Trophoblast cell (in vitro differentiated cells and primary cell): Measurements from ENCODE around the gene BTC.
A peak's percentile ranks its signal among the peaks of the same experiment; 100 is the strongest.

Experiments
- DNase-seq, 2 donors: peaks; one replicate each; pipeline ENCODE4 v3.0.0-alpha.2; 2016
- H2AFZ ChIP-seq: 2 replicates; pipeline ENCODE4 v1.6.1; 2013; ENCODE audit warnings: low read length, moderate library complexity, mild to moderate bottlenecking; ENCODE audit not compliant: insufficient read depth, poor library complexity
- H2AK5ac ChIP-seq: 2 replicates; pipeline ENCODE4 v1.6.1; 2013; ENCODE audit warnings: mild to moderate bottlenecking, low read length
- H2BK120ac ChIP-seq: 2 replicates; pipeline ENCODE4 v1.6.1; 2013; ENCODE audit warnings: low read length, mild to moderate bottlenecking, moderate library complexity; ENCODE audit not compliant: insufficient read depth, poor library complexity
- H2BK12ac ChIP-seq: 2 replicates; pipeline ENCODE4 v1.6.1; 2013; ENCODE audit warnings: mild to moderate bottlenecking, low read length, moderate library complexity
- H2BK5ac ChIP-seq: 2 replicates; pipeline ENCODE4 v1.6.1; 2013; ENCODE audit warnings: low read length, low read depth, moderate library complexity, mild to moderate bottlenecking; ENCODE audit not compliant: poor library complexity
- H3K14ac ChIP-seq: 2 replicates; pipeline ENCODE4 v1.6.1; 2013; ENCODE audit warnings: mild to moderate bottlenecking, low read length
- H3K18ac ChIP-seq: 2 replicates; pipeline ENCODE4 v1.6.1; 2013; ENCODE audit warnings: mild to moderate bottlenecking, low read length
- H3K23ac ChIP-seq: 2 replicates; pipeline ENCODE4 v1.6.1; 2013; ENCODE audit warnings: low read length
- H3K27ac ChIP-seq: 2 replicates; pipeline ENCODE4 v1.5.1; 2013; ENCODE audit warnings: low read depth, mild to moderate bottlenecking, inconsistent platforms, low read length, moderate library complexity
- H3K27me3 ChIP-seq: 2 replicates; pipeline ENCODE4 v1.6.1; 2013; ENCODE audit warnings: inconsistent platforms, mild to moderate bottlenecking, low read length, moderate library complexity; ENCODE audit not compliant: insufficient read depth
- H3K36me3 ChIP-seq, 2 experiments: 1 replicate in 1 of 2; 2 replicates in 1 of 2; pipeline ENCODE4 v1.6.1; 2013; ENCODE audit warnings: low read length in 2 of 2, mild to moderate bottlenecking in 2 of 2, moderate library complexity in 1 of 2; ENCODE audit not compliant: insufficient read depth in 2 of 2, control insufficient read depth in 1 of 2
- H3K4ac ChIP-seq: 2 replicates; pipeline ENCODE4 v1.6.1; 2013; ENCODE audit warnings: low read depth, mild to moderate bottlenecking, low read length, moderate library complexity
- H3K4me1 ChIP-seq, 2 experiments: 1 replicate in 1 of 2; 2 replicates in 1 of 2; pipeline ENCODE4 v1.6.1; 2013; ENCODE audit warnings: low read length in 2 of 2, mild to moderate bottlenecking in 2 of 2, moderate library complexity in 1 of 2; ENCODE audit not compliant: insufficient read depth in 2 of 2, control insufficient read depth in 1 of 2
- H3K4me2 ChIP-seq: 2 replicates; pipeline ENCODE4 v1.6.1; 2013; ENCODE audit warnings: inconsistent platforms, mild to moderate bottlenecking, low read length, moderate library complexity
- H3K4me3 ChIP-seq: 2 replicates; pipeline ENCODE4 v1.5.1; 2013; ENCODE audit warnings: mild to moderate bottlenecking, low read depth, low read length, inconsistent platforms
- H3K79me1 ChIP-seq: one replicate; pipeline ENCODE4 v1.6.1; 2013; ENCODE audit warnings: low read length
- H3K79me2 ChIP-seq: 2 replicates; pipeline ENCODE4 v1.6.1; 2013; ENCODE audit warnings: low read length, mild to moderate bottlenecking; ENCODE audit not compliant: control insufficient read depth, insufficient read depth, poor library complexity
- H3K9ac ChIP-seq: 2 replicates; pipeline ENCODE4 v1.6.1; 2013; ENCODE audit warnings: mild to moderate bottlenecking, low read length
- H3K9me3 ChIP-seq: 2 replicates; pipeline ENCODE4 v1.6.1; 2013; ENCODE audit warnings: low read depth, mild to moderate bottlenecking, control low read depth, inconsistent platforms, low read length; ENCODE audit not compliant: insufficient read depth
- H4K12ac ChIP-seq: 2 replicates; pipeline ENCODE4 v1.6.1; 2013; ENCODE audit warnings: low read depth, mild to moderate bottlenecking, low read length, moderate library complexity
- H4K8ac ChIP-seq: 2 replicates; pipeline ENCODE4 v1.6.1; 2013; ENCODE audit warnings: low read depth, mild to moderate bottlenecking, low read length, moderate library complexity
- H4K91ac ChIP-seq: one replicate; pipeline ENCODE4 v1.6.1; 2013; ENCODE audit warnings: low read depth, mild to moderate bottlenecking, low read length, moderate library complexity
- WGBS: extraction: QIAGEN DNeasy Blood & Tissue Kit; methylation state at CpG from one replicate; pipeline ENCODE4 v1.1.7; 2013; ENCODE audit warnings: missing lambda C conversion rate; ENCODE audit not compliant: insufficient read length, insufficient coverage; ENCODE audit errors: extremely low coverage; 5-methylcytosine and 5-hydroxymethylcytosine counted together

Gene BTC

GRCh38 chr4:74733756-74734155, 60.6 kb downstream of the BTC start:
- H3K23ac ChIP-seq, result no peak overlapping the region
- no peaks in the 10 kb centered on the region for H3K36me3 ChIP-seq
- no peak overlapping the region for H2BK120ac ChIP-seq

GRCh38 chr4:74724979-74725378, 69.3 kb downstream of the BTC start:
- H4K12ac ChIP-seq, result no peak overlapping the region
- no peaks in the 10 kb centered on the region for H3K27me3 ChIP-seq
- H3K4me2 ChIP-seq, result no peak overlapping the region
- no peak overlapping the region for H3K23ac ChIP-seq
- no peak overlapping the region for H3K4ac ChIP-seq
- H2BK12ac ChIP-seq, result no peak overlapping the region
- H3K4me3 ChIP-seq, result no peak overlapping the region
- no peak overlapping the region for H3K18ac ChIP-seq
- no peak overlapping the region for H2AK5ac ChIP-seq
- WGBS, result no CpG with 5 or more reads among the region's 3 CpGs
- H3K36me3 ChIP-seq, result no peaks in the 10 kb centered on the region
- H3K9me3 ChIP-seq, result no peaks in the 10 kb centered on the region
- no peak overlapping the region for H4K8ac ChIP-seq
- H2BK120ac ChIP-seq, result no peak overlapping the region
- no peak overlapping the region for H3K27ac ChIP-seq
- H3K79me1 ChIP-seq, result no peaks in the 10 kb centered on the region
- no peak overlapping the region for H3K9ac ChIP-seq
- H2AFZ ChIP-seq, result no peak overlapping the region
- H3K14ac ChIP-seq, result no peak overlapping the region
- H4K91ac ChIP-seq, result no peak overlapping the region
- DNase-seq, result peak in 1 of 2 donors; percentile 6
- H3K79me2 ChIP-seq, result no peaks in the 10 kb centered on the region
- no peak overlapping the region for H2BK5ac ChIP-seq
- no peaks in the 10 kb centered on the region for H3K4me1 ChIP-seq

More at GRCh38 chr4:74733756-74734155, 60.6 kb downstream of the BTC start:
- no peaks in the 10 kb centered on the region for H3K79me2 ChIP-seq
- no peak overlapping the region for H3K9ac ChIP-seq
- H4K8ac ChIP-seq, result no peak overlapping the region
- no peak overlapping the region for H2BK5ac ChIP-seq
- H3K4me2 ChIP-seq, result no peak overlapping the region
- H3K4ac ChIP-seq, result no peak overlapping the region
- H3K79me1 ChIP-seq, result no peaks in the 10 kb centered on the region
- no peak overlapping the region for H2AFZ ChIP-seq
- H3K27ac ChIP-seq, result no peak overlapping the region
- H3K14ac ChIP-seq, result no peak overlapping the region
- no peaks in the 10 kb centered on the region for H3K27me3 ChIP-seq
- no peak overlapping the region for H3K18ac ChIP-seq
- H3K9me3 ChIP-seq, result no peaks in the 10 kb centered on the region
- H4K91ac ChIP-seq, result no peak overlapping the region
- no peak overlapping the region for H2AK5ac ChIP-seq
- H2BK12ac ChIP-seq, result no peak overlapping the region
- H3K4me1 ChIP-seq, result no peaks in the 10 kb centered on the region
- no CpG with 5 or more reads among the region's 1 CpG for WGBS
- no peak overlapping the region for H4K12ac ChIP-seq
- no peak for DNase-seq
- H3K4me3 ChIP-seq, result no peak overlapping the region

DNA sequence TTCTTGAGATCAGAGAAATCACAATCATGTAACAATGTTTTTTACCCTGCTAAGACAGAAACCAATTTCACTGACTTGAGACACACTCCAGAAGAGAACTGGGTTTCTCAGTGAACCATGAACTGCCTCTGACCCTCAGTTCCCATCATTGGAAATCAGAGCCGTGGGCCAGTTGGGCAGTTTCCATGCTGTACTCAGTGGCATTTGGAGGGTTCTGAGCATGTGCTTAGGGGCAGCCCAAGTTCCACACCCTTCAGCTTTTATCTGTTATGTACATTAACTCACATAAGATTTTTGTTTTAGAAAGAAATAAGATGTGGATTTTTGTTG, 77.9 kb downstream of the BTC start:
- Histone ChIP-seq H3K4me3 (no peak overlapping the region), H3K4me2 (no peak overlapping the region), H2BK5ac (no peak overlapping the region), H3K9ac (no peak overlapping the region), H3K18ac (no peak overlapping the region), H2AK5ac (no peak overlapping the region), H3K27me3 (no peaks in the 10 kb centered on the region), H4K8ac (no peak overlapping the region), H3K79me1 (no peaks in the 10 kb centered on the region), H3K27ac (no peak overlapping the region), H3K4ac (no peak overlapping the region), H3K23ac (peak overlapping the region; percentile 96), H3K79me2 (no peaks in the 10 kb centered on the region), H2BK12ac (no peak overlapping the region), H2AFZ (no peak overlapping the region), H2BK120ac (no peak overlapping the region), H3K36me3 (peaks cover 0 to 3% of the 10 kb centered on the region in 2 experiments), H4K91ac (no peak overlapping the region), H4K12ac (no peak overlapping the region), H3K9me3 (no peaks in the 10 kb centered on the region), H3K14ac (no peak overlapping the region), H3K4me1 (no peaks in the 10 kb centered on the region)
- no peak for DNase-seq
- WGBS, result no CpG with 5 or more reads among the region's 1 CpG

DNA sequence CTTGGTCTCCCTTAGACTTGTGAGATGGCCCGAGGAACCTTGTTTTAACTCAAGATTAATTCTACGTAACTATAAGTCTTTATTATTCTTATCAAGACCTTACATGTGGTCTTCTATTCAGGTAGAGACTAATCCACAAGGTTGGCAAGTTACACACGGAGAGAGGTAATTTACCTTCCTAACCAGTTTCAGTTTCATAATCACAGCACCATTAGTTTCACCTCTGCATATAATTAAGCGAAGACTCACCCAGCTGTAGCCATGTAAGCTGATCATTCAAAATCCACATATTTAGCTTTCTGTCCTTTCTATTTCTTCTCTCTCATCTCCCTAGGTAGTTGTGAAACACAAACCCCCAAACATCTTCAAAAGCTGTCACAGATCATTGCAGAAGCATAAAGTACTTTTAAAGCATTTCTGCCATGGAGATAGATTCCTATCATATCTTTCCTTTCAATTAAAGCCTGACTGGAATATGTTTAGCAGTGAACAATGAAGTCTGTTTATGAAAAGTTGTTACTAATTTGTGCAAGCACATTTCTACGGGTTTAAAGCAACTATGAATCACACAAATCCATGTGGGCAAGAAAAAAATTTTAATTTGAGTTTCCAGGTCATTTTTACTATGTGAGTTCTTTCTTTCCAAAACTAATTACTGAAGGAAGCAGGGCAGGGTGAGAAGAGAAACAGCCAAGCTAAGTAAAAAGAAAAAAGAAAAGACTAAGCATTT, 78.5 kb downstream of the BTC start:
- H3K79me1 ChIP-seq, result no peaks in the 10 kb centered on the region
- no peak overlapping the region for H2AK5ac ChIP-seq
- H2BK12ac ChIP-seq, result no peak overlapping the region
- no peak overlapping the region for H3K4ac ChIP-seq
- H3K18ac ChIP-seq, result no peak overlapping the region
- H3K14ac ChIP-seq, result no peak overlapping the region
- no peak overlapping the region for H2BK5ac ChIP-seq
- no peak overlapping the region for H4K12ac ChIP-seq
- peaks cover 0 to 3% of the 10 kb centered on the region in 2 experiments for H3K36me3 ChIP-seq
- H3K9me3 ChIP-seq, result no peaks in the 10 kb centered on the region
- no peak for DNase-seq
- no peak overlapping the region for H3K9ac ChIP-seq
- no peak overlapping the region for H2BK120ac ChIP-seq
- no peak overlapping the region for H3K23ac ChIP-seq
- H3K27me3 ChIP-seq, result no peaks in the 10 kb centered on the region
- no peak overlapping the region for H3K27ac ChIP-seq
- no peak overlapping the region for H3K4me3 ChIP-seq
- no peak overlapping the region for H4K8ac ChIP-seq
- no peak overlapping the region for H4K91ac ChIP-seq
- no peak overlapping the region for H3K4me2 ChIP-seq
- H2AFZ ChIP-seq, result no peak overlapping the region
- WGBS, result no CpG with 5 or more reads among the region's 5 CpGs
- no peaks in the 10 kb centered on the region for H3K79me2 ChIP-seq
- H3K4me1 ChIP-seq, result no peaks in the 10 kb centered on the region
